Activated naive CD8-positive, alpha-beta T cell treated with anti-CD3 and anti-CD28 coated beads, Interleukin-2, amount 50 U/mL, for 24 hours (primary cell): Measurements from ENCODE around the gene AKR1B1.

ENCODE experiments used
- ATAC-seq: fragments of 150-1000 bp; cut with Tn5 transposase; one replicate; pipeline ENCODE4 v1.10.0; 2021
- DNase-seq: peaks from one replicate; pipeline ENCODE4 v3.0.0; 2021
- H3K27ac Mint-ChIP-seq: one replicate; pipeline ENCODE4 v1.8.0; 2021; ENCODE audit warnings: mild to moderate bottlenecking, mixed read lengths
- H3K27me3 Mint-ChIP-seq: one replicate; pipeline ENCODE4 v1.8.0; 2021; ENCODE audit warnings: mixed read lengths
- H3K36me3 Mint-ChIP-seq: one replicate; pipeline ENCODE4 v1.8.0; 2021; ENCODE audit warnings: low read depth, mixed read lengths
- H3K4me1 Mint-ChIP-seq: one replicate; pipeline ENCODE4 v1.8.0; 2021; ENCODE audit warnings: mixed read lengths
- H3K4me3 Mint-ChIP-seq: one replicate; pipeline ENCODE4 v1.8.0; 2021; ENCODE audit warnings: mild to moderate bottlenecking, moderate library complexity, mixed read lengths
- H3K9me3 Mint-ChIP-seq: one replicate; pipeline ENCODE4 v1.8.0; 2021; ENCODE audit warnings: mixed read lengths

AKR1B1 gene

GRCh38 chr7:134461916-134462315 is 3.0 kb upstream of the AKR1B1 start:
- no peak for DNase-seq
- Mint-ChIP-seq H3K27ac (no peak overlapping the region), H3K27me3 (no peaks in the 10 kb centered on the region)

DNA sequence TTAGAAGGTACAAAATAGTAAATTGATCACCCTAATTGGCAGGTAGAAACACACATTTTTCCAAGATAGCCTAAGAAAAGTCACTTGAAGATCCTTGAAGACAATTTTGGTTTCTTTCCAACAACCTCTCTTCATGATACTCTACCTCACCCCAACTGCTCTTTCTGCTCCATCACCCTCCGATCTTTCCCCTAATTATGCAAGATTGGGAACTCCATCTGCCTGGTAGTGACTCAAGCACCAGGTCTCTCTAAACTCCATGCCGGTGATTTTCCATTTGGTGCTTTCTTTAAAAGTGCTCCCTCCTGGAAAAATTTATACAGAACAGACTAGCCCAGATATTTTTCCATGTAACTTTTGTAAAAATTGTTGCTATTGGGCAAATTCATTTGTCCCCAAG is 1.1 kb upstream of the AKR1B1 start:
- Mint-ChIP-seq H3K27ac (no peak overlapping the region), H3K9me3 (peaks cover 9% of the 10 kb centered on the region), H3K27me3 (no peaks in the 10 kb centered on the region), H3K4me1 (peaks cover 35% of the 10 kb centered on the region), H3K4me3 (peak overlapping the region; percentile 12), H3K36me3 (peaks cover 6% of the 10 kb centered on the region)
- no peak for ATAC-seq
- no peak for DNase-seq

More at GRCh38 chr7:134461916-134462315, 3.0 kb upstream of the AKR1B1 start:
- no peak overlapping the region for H3K4me3 Mint-ChIP-seq
- peaks cover 3% of the 10 kb centered on the region for H3K36me3 Mint-ChIP-seq
- H3K4me1 Mint-ChIP-seq = peaks cover 22% of the 10 kb centered on the region
- ATAC-seq = no peak
- H3K9me3 Mint-ChIP-seq = peaks cover 17% of the 10 kb centered on the region

DNA sequence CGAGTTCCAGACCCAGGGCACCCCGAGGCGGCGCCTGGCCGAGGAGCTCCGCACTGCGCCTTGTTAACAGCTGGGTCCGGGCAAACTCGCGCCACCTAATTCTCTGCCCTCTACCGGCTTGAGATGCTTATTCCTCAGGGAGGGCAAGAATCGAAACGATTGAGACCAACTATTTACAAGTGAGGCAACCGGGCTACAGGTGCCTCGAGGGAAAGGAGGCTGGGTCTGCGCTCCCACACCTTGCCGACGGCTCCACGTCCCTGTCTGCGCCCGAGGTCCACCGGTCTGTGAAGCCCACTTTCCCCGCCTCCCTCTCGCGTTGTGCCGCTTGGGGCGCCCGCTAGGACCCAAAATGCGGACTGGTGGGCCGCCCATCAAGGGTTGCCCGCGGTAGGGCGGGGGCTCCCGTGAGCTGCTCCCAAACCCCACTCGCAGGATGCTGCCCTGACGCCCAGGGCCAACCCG is 527 bp downstream of the AKR1B1 start:
- peak overlapping the region; percentile 63 for H3K27ac Mint-ChIP-seq
- H3K27me3 Mint-ChIP-seq = no peaks in the 10 kb centered on the region
- peak; percentile 49 for ATAC-seq
- H3K4me1 Mint-ChIP-seq = peaks cover 51% of the 10 kb centered on the region
- no peaks in the 10 kb centered on the region for H3K9me3 Mint-ChIP-seq
- DNase-seq = peak; percentile 69
- H3K36me3 Mint-ChIP-seq = peaks cover 4% of the 10 kb centered on the region
- peak overlapping the region; percentile 84 for H3K4me3 Mint-ChIP-seq

DNA sequence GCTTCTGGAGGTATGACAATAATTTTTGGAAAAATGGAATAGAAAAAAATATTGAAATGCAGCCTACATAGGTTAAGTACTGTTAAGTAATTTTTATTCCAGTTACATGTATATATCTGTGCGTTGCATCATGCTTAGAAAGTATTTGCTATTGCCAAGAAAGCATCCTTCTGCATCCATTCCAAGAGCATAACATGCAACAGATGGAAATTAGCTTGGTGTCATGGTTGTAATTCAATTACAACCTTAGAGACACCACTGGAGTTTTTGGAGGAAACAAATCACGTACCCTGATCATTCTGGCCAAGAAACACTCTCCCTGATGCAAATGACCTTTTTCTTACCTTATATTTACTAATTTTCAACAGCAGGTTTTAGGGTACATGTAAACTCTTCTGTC is 1.7 kb downstream of the AKR1B1 start:
- Mint-ChIP-seq H3K36me3 (peaks cover 4% of the 10 kb centered on the region), H3K27me3 (no peaks in the 10 kb centered on the region), H3K27ac (no peak overlapping the region), H3K4me1 (peaks cover 52% of the 10 kb centered on the region), H3K4me3 (peak overlapping the region; percentile 84), H3K9me3 (no peaks in the 10 kb centered on the region)
- ATAC-seq (no peak), DNase-seq (no peak)

DNA sequence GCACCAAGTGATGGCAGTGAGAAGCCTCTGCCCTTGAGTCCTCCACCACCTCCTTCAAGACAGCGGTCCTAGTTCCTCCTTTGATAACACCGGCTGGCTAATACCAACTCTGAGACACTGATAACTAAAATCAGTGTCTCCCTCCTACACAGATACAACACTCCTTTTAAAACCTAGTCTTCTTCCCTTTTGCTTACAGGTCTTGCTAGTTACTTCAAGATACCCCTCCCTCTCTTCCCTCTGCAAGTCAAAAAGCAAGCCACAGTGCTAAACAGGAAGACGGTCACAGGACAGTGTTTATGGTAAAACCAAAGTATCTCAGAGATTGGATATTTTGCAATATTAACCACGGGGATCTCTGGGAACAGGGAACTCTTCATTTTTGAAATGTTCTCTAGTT is 4.6 kb downstream of the AKR1B1 start:
- peaks cover 12% of the 10 kb centered on the region for H3K36me3 Mint-ChIP-seq
- H3K4me1 Mint-ChIP-seq = peaks cover 43% of the 10 kb centered on the region
- ATAC-seq (no peak), DNase-seq (no peak)
- H3K27ac Mint-ChIP-seq = no peak overlapping the region
- no peak overlapping the region for H3K4me3 Mint-ChIP-seq
- H3K27me3 Mint-ChIP-seq = no peaks in the 10 kb centered on the region
- no peaks in the 10 kb centered on the region for H3K9me3 Mint-ChIP-seq

- ATAC-seq = no peak
- Mint-ChIP-seq H3K4me1 (peaks cover 40% of the 10 kb centered on the region), H3K9me3 (no peaks in the 10 kb centered on the region), H3K36me3 (peaks cover 17% of the 10 kb centered on the region), H3K27ac (no peak overlapping the region), H3K4me3 (no peak overlapping the region), H3K27me3 (no peaks in the 10 kb centered on the region)
- no peak for DNase-seq
Measured at GRCh38 chr7:134453518-134453917, 5.4 kb downstream of the AKR1B1 start.

DNA sequence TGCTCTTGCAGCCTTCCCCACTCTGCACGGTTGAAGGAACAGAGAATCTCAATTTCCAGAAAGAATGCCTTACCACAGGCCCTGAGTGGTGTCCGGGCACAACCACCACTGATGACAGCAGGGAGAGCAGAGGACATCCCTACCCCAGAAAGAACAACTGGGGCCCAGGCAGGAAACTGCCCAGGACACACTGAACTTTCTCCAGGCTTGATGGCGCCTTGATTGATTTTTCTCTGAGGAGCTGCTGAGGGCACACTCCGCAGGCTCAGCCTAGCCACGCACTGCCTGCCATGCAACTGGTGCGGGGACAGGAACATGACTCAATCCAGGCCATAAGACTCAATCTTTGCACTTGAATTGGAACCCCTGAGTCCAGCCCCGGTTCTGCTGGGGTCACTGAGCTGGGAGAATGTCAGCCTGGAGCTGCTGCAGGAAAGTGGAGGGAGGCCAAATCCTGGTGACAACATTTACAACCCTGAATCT is 5.9 kb downstream of the AKR1B1 start:
- peaks cover 38% of the 10 kb centered on the region for H3K4me1 Mint-ChIP-seq
- H3K4me3 Mint-ChIP-seq = no peak overlapping the region
- H3K36me3 Mint-ChIP-seq = peaks cover 18% of the 10 kb centered on the region
- DNase-seq (no peak), ATAC-seq (no peak)
- H3K9me3 Mint-ChIP-seq = no peaks in the 10 kb centered on the region
- no peak overlapping the region for H3K27ac Mint-ChIP-seq
- H3K27me3 Mint-ChIP-seq = no peaks in the 10 kb centered on the region

DNA sequence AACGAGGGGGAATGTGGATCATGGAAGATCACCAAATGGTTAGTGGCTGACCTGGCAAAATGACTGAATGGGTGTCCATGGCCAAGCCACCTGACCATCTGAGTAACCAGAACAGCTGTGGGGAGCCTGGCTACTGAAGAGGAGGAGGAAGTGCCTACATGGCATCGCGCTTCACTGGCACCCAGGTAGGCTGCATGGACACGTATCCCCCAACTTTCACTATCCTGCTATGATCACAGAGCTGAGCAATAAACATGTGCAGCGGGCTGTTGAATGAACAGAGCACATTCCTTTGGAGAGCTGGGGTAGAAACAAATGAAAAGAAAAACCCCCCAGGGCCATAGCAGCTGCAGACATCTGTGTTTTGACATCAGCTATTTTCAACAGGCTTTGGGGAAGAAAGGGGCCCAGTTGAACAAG is 6.5 kb downstream of the AKR1B1 start:
- H3K36me3 Mint-ChIP-seq = peaks cover 18% of the 10 kb centered on the region
- no peaks in the 10 kb centered on the region for H3K9me3 Mint-ChIP-seq
- H3K27ac Mint-ChIP-seq = no peak overlapping the region
- H3K4me3 Mint-ChIP-seq = no peak overlapping the region
- no peaks in the 10 kb centered on the region for H3K27me3 Mint-ChIP-seq
- peaks cover 33% of the 10 kb centered on the region for H3K4me1 Mint-ChIP-seq
- ATAC-seq (no peak), DNase-seq (no peak)

DNA sequence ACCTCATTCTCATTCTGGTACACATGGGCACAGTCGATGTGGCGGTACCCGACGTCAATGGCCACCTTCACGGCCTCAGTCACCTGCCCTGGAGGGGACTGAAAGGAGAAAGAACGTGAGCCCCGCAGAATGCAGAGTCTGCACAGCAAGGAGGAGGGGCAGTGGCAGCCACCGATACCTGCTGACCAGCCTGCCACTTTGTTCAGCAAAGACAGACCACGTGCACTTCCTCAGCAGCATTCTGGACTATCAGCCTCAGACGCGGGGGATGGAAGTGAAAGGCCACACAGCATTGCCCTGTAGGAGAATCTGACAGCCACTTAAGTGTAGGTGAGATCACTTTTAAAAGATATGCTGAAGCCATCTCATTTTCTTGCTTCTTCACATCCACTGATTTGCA is 7.2 kb downstream of the AKR1B1 start:
- H3K4me1 Mint-ChIP-seq = peaks cover 29% of the 10 kb centered on the region
- H3K27ac Mint-ChIP-seq = no peak overlapping the region
- DNase-seq (no peak), ATAC-seq (no peak)
- peaks cover 18% of the 10 kb centered on the region for H3K36me3 Mint-ChIP-seq
- no peaks in the 10 kb centered on the region for H3K27me3 Mint-ChIP-seq
- no peak overlapping the region for H3K4me3 Mint-ChIP-seq
- no peaks in the 10 kb centered on the region for H3K9me3 Mint-ChIP-seq

DNA sequence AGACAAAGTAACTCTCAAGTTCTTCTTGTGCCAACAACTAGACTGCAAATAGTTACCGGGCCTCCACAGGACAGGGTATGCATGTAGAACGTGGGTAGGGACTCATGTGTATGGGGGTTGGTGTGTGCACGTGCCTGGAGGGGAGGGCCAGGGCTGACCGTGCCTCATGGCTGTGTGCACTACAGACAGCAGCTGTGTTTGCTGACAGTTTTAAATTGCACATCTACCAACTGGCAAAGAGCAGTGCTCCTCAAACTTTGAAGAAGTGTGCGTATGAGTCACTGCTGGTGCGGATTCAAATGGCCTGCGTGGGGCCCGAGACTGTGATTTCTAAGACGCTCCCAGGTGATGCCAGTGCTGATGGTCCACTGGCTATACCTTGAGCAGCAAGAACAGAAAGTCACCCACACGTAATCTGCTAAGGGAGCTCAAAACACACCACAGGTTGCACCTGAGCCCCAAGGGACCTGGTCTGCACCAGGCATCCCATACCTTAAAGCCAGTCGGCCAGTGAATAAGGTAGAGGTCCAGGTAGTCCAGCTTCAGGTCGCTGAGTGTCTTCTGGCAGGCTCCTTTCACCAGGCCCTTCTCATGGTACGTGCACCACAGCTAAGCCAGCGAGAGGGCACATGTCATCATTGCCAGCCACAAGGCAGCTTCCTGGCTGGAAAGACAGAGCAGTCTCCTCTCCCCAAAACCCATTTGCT is 8.5 kb downstream of the AKR1B1 start:
- peaks cover 16% of the 10 kb centered on the region for H3K36me3 Mint-ChIP-seq

DNA sequence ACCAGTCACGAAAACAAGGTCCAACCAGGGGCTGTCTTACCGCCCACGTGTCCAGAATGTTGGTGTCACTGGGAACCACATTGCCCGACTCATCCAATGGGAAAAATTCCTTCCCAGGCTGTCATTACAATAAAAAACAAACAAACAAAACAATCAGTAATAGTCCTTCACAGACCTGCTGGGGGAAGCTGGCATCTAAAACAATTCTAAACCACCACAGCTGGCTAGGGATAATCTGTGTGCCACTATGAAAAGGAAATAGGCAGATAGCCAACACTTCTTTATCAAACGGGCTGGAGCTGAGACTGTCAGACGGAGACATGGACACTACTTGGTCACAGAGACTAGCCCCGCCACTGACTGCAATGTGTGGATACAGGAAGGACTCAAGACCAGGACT is 9.2 kb downstream of the AKR1B1 start:
- peaks cover 23% of the 10 kb centered on the region for H3K36me3 Mint-ChIP-seq
- H3K9me3 Mint-ChIP-seq = no peaks in the 10 kb centered on the region
- no peak overlapping the region for H3K4me3 Mint-ChIP-seq
- ATAC-seq (no peak), DNase-seq (no peak)
- peaks cover 13% of the 10 kb centered on the region for H3K4me1 Mint-ChIP-seq
- H3K27ac Mint-ChIP-seq = no peak overlapping the region
- H3K27me3 Mint-ChIP-seq = no peaks in the 10 kb centered on the region

More for the DNA sequence above, 8.5 kb downstream of the AKR1B1 start:
- Mint-ChIP-seq H3K9me3 (no peaks in the 10 kb centered on the region), H3K27ac (no peak overlapping the region), H3K27me3 (no peaks in the 10 kb centered on the region), H3K4me1 (peaks cover 21% of the 10 kb centered on the region), H3K4me3 (no peak overlapping the region)
- ATAC-seq (no peak), DNase-seq (no peak)

GRCh38 chr7:134448356-134449229 is 10.3 kb downstream of the AKR1B1 start:
- no peak for DNase-seq
- Mint-ChIP-seq H3K4me1 (peaks cover 2% of the 10 kb centered on the region), H3K36me3 (peaks cover 30% of the 10 kb centered on the region), H3K27me3 (no peaks in the 10 kb centered on the region), H3K9me3 (no peaks in the 10 kb centered on the region), H3K4me3 (no peak overlapping the region), H3K27ac (no peak overlapping the region)
- ATAC-seq = no peak

DNA sequence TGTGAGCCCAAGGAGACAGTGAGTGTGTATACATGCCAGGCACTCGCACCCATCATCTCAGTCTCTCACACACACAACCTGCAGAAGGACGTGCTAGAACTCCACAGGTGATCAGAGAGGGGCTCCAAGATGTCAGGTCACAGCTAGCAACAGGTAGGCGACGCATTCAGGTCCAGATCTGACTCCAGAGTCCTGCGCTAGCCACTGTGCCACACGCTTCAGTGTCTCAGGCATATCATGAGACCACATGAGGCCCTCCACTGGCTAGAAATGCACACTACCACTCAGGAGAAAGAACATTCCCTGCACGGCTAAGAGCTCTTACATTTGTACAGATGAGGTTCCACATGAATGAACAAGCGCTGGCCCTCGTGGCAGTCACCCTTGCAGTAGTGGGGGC is 11.5 kb downstream of the AKR1B1 start:
- no peaks in the 10 kb centered on the region for H3K9me3 Mint-ChIP-seq
- ATAC-seq = no peak
- no peaks in the 10 kb centered on the region for H3K4me1 Mint-ChIP-seq

DNA sequence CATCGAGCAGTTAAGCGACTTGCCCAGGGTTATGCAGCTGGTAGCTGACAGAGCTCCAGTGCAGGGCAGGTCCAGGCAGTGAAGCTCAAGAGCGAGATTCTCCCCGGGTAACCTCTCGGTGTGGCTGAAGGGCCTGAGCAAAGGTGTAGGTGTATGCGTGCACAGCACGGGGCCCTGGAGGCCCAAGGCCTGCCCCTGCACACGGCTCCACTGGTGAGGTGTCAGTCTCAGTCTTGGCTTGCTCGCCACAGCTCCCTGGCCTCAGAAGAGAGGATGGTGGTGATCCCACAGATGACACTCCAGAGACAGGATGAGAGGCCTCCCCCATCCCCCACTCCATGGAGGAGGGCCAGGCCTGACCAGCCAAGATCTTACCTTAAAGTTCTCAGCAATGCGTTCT is 12.0 kb downstream of the AKR1B1 start:
- Mint-ChIP-seq H3K9me3 (no peaks in the 10 kb centered on the region), H3K36me3 (peaks cover 39% of the 10 kb centered on the region), H3K4me1 (no peaks in the 10 kb centered on the region), H3K27ac (no peak overlapping the region), H3K27me3 (no peaks in the 10 kb centered on the region), H3K4me3 (no peak overlapping the region)
- DNase-seq (no peak), ATAC-seq (no peak)

More for the DNA sequence above, 11.5 kb downstream of the AKR1B1 start:
- DNase-seq = no peak
- H3K27ac Mint-ChIP-seq = no peak overlapping the region
- H3K27me3 Mint-ChIP-seq = no peaks in the 10 kb centered on the region
- peaks cover 39% of the 10 kb centered on the region for H3K36me3 Mint-ChIP-seq
- H3K4me3 Mint-ChIP-seq = no peak overlapping the region

DNA sequence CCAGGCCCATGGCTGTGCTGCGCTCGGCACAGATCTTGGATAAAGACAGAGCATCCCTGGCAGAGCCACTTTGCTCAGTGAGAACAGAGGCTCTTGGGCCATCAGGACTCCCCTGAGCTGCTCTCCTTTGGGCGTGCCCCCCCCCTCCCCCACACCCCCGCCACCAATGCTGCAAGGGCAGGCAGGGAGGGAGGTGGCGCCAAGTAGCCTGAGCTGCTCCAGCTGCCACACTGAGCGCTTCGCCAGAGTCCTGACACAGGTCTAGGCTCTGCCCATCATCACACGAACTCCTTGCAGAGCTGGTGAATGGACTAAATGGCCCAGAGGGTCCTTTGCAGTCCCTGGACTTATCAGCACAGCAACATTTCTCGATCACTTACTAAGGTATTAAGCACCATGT is 12.5 kb downstream of the AKR1B1 start:
- H3K9me3 Mint-ChIP-seq = no peaks in the 10 kb centered on the region
- no peak for DNase-seq
- no peak overlapping the region for H3K4me3 Mint-ChIP-seq
- H3K4me1 Mint-ChIP-seq = no peaks in the 10 kb centered on the region
- H3K27me3 Mint-ChIP-seq = no peaks in the 10 kb centered on the region
- H3K27ac Mint-ChIP-seq = no peak overlapping the region
- peaks cover 42% of the 10 kb centered on the region for H3K36me3 Mint-ChIP-seq
- ATAC-seq = no peak
